ENCODE measurements around the gene DCAF5. TPM values are rescaled to one million over a fixed set of nuclear protein-coding genes. Genes with fewer than 3 reads are reported as not detected.
A peak's percentile ranks its signal among the peaks of the same experiment; 100 is the strongest.

Gene DCAF5
- polyA plus RNA-seq, 6 donors from 2014 or later = 35.7 to 66.1 (median 49.3) TPM

- H3K27me3 Mint-ChIP-seq = peaks cover 10 to 30% (median 15%) of the 10 kb centered on the region in 3 donors
- H3K36me3 Mint-ChIP-seq = peaks cover 0 to 11% of the 10 kb centered on the region in 2 donors
- no peak overlapping the region for H3K4me3 Mint-ChIP-seq
- ATAC-seq (ENCODE audit: low read depth in 2 of 2) (no peak), DNase-seq (no peak)
- H3K9me3 Mint-ChIP-seq = peaks cover 0 to 2% (median 0%) of the 10 kb centered on the region in 7 donors
- no peaks in the 10 kb centered on the region for H3K4me1 Mint-ChIP-seq
- no peak overlapping the region for H3K27ac Mint-ChIP-seq
These were observed 147.3 kb downstream of the DCAF5 start for GRCh38 chr14:69005432-69006148.

GRCh38 chr14:69004731-69005431, 148.0 kb downstream of the DCAF5 start:
- Mint-ChIP-seq H3K4me3 (peak overlapping the region in 1 of 8 donors; percentile 29), H3K27me3 (peaks cover 10 to 30% (median 15%) of the 10 kb centered on the region in 3 donors), H3K27ac (no peak overlapping the region), H3K36me3 (peaks cover 0 to 11% of the 10 kb centered on the region in 2 donors), H3K9me3 (peaks cover 0 to 2% (median 0%) of the 10 kb centered on the region in 7 donors), H3K4me1 (no peaks in the 10 kb centered on the region)
- no peak for ATAC-seq (ENCODE audit: low read depth in 2 of 2)
- DNase-seq = no peak

- no peak overlapping the region for H3K27ac Mint-ChIP-seq
These were observed 149.3 kb downstream of the DCAF5 start for GRCh38 chr14:69003626-69004025.

GRCh38 chr14:69002069-69002468, 150.8 kb downstream of the DCAF5 start:
- H3K4me1 Mint-ChIP-seq = no peaks in the 10 kb centered on the region
- no peak overlapping the region for H3K27ac Mint-ChIP-seq
- ATAC-seq (ENCODE audit: low read depth in 2 of 2) (no peak), DNase-seq (no peak)
- H3K4me3 Mint-ChIP-seq = no peak overlapping the region
- peaks cover 0 to 11% of the 10 kb centered on the region in 2 donors for H3K36me3 Mint-ChIP-seq
- peaks cover 0 to 2% (median 0%) of the 10 kb centered on the region in 7 donors for H3K9me3 Mint-ChIP-seq
- H3K27me3 Mint-ChIP-seq = peaks cover 10 to 30% (median 21%) of the 10 kb centered on the region in 3 donors

More at GRCh38 chr14:69003626-69004025, 149.3 kb downstream of the DCAF5 start:
- no peak for ATAC-seq (ENCODE audit: low read depth in 2 of 2)
- Mint-ChIP-seq H3K36me3 (peaks cover 0 to 11% of the 10 kb centered on the region in 2 donors), H3K4me1 (no peaks in the 10 kb centered on the region), H3K9me3 (peaks cover 0 to 2% (median 0%) of the 10 kb centered on the region in 7 donors), H3K27me3 (peaks cover 10 to 30% (median 15%) of the 10 kb centered on the region in 3 donors), H3K4me3 (no peak overlapping the region)
- DNase-seq = no peak

GRCh38 chr14:69001375-69001774, 151.5 kb downstream of the DCAF5 start:
- Mint-ChIP-seq H3K36me3 (peaks cover 0 to 11% of the 10 kb centered on the region in 2 donors), H3K4me3 (no peak overlapping the region), H3K27ac (peak overlapping the region in 1 of 6 donors; percentile 3), H3K27me3 (peaks cover 10 to 30% (median 21%) of the 10 kb centered on the region in 3 donors), H3K4me1 (no peaks in the 10 kb centered on the region), H3K9me3 (peaks cover 0 to 2% (median 0%) of the 10 kb centered on the region in 7 donors)
- ATAC-seq (ENCODE audit: low read depth in 2 of 2) (no peak), DNase-seq (no peak)

Other genes with a start within 250 kb of the DCAF5 start
- 1 to 10 TPM in 3 of 6 donors, under 1 TPM in 2, not detected in 1; 0.61 to 4.5 (median 2.4) TPM for gene ACTN1, start 173.8 kb downstream of the DCAF5 start, polyA plus RNA-seq (ENCODE audit: low read depth in 6 of 6)
- gene EXD2, start 38.4 kb upstream of the DCAF5 start, polyA plus RNA-seq (ENCODE audit: low read depth in 6 of 6) = 10 to 100 TPM in 1 of 6 donors, 1 to 10 TPM in 5; 3.5 to 10.4 (median 4.8) TPM
- gene GALNT16, start 107.0 kb upstream of the DCAF5 start, polyA plus RNA-seq (ENCODE audit: low read depth in 6 of 6) = not detected
- 10 to 100 TPM; 46.0 to 80.3 (median 65.6) TPM for gene ERH, start 245.2 kb upstream of the DCAF5 start, polyA plus RNA-seq (ENCODE audit: low read depth in 6 of 6)
- gene SLC39A9, start 245.6 kb upstream of the DCAF5 start, polyA plus RNA-seq (ENCODE audit: low read depth in 6 of 6) = 10 to 100 TPM in 5 of 6 donors, 1 to 10 TPM in 1; 7.7 to 22.6 (median 18.4) TPM

All from naive B cell (primary cell).